ENCODE results near the gene ZNF217. TPM values are rescaled to one million over a fixed set of nuclear protein-coding genes. Genes with fewer than 3 reads are reported as not detected.
"Not testable (repeated sequence)": the region's sequence is repeated elsewhere in the genome, so short reads cannot be mapped to it uniquely, and the experiment has no call there.

Gene ZNF217
- total RNA-seq, 1 donor from 2014 or later = 57.5 TPM

- Mint-ChIP-seq H3K9me3 (no peaks in the 10 kb centered on the region), H3K4me3 (no peak overlapping the region), H3K4me1 (ENCODE audit: low read depth) (no peaks in the 10 kb centered on the region), H3K36me3 (ENCODE audit: low read depth) (peaks cover 4% of the 10 kb centered on the region), H3K27me3 (ENCODE audit: insufficient read depth) (no peaks in the 10 kb centered on the region), H3K27ac (no peak overlapping the region)
- no peak for DNase-seq (ENCODE audit: low spot score)
- intact Hi-C loops (cut with micrococcal nuclease) = no loop called here
Observed at GRCh38 chr20:53556267-53556897, 37.3 kb downstream of the ZNF217 start.

DNA sequence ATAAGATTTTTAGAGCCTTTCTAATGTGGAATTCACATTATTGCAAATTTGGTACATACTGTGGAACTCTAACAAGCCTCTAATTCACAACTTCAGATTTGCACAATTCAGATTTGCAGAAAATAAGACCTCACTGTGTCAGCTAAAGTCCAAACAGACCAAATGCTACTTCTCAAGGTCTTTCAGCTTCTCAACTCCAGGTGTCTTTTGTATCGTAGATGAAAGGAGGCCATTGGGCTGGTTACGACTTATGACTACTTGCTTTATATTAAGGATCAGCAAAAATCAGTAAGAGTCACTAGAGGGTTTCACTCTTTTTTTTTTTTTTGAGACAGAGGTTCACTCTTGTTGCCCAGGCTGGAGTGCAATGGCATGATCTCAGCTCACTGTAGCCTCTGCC is 37.8 kb downstream of the ZNF217 start:
- H3K4me3 Mint-ChIP-seq = no peak overlapping the region
- no peaks in the 10 kb centered on the region for H3K9me3 Mint-ChIP-seq
- no peaks in the 10 kb centered on the region for H3K4me1 Mint-ChIP-seq (ENCODE audit: low read depth)
- no peak overlapping the region for H3K27ac Mint-ChIP-seq
- intact Hi-C loops (cut with micrococcal nuclease) = no loop called here
- H3K27me3 Mint-ChIP-seq (ENCODE audit: insufficient read depth) = no peaks in the 10 kb centered on the region
- H3K36me3 Mint-ChIP-seq (ENCODE audit: low read depth) = peaks cover 4% of the 10 kb centered on the region
- no peak for DNase-seq (ENCODE audit: low spot score)

DNA sequence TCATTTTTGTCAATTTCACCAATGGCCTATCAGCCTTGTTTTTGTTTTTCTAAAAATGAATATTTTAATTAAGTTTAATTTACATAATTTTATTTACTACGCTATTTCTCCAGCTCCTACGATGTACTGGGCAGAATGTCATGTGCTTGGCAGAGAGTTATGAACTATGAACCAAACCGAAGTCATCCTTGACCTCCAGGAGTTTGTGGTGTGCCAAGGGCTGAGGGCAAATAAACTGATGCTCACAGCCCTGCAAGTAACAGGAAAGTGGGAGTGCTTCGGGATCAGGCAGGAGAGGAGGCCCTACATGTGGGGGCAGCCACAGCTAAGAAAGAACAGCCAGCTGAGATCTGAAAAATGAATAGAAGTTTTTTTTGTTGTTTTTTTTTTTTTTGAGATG is 38.6 kb downstream of the ZNF217 start:
- Mint-ChIP-seq H3K36me3 (ENCODE audit: low read depth) (peaks cover 4% of the 10 kb centered on the region), H3K4me3 (no peak overlapping the region), H3K4me1 (ENCODE audit: low read depth) (no peaks in the 10 kb centered on the region), H3K9me3 (no peaks in the 10 kb centered on the region), H3K27me3 (ENCODE audit: insufficient read depth) (no peaks in the 10 kb centered on the region), H3K27ac (no peak overlapping the region)
- intact Hi-C loops (cut with micrococcal nuclease) = no loop called here
- no peak for DNase-seq (ENCODE audit: low spot score)

GRCh38 chr20:53552572-53552893 is 41.1 kb downstream of the ZNF217 start:
- H3K4me1 Mint-ChIP-seq (ENCODE audit: low read depth); H3K27ac Mint-ChIP-seq; H3K4me3 Mint-ChIP-seq; H3K27me3 Mint-ChIP-seq (ENCODE audit: insufficient read depth); DNase-seq (ENCODE audit: low spot score); H3K36me3 Mint-ChIP-seq (ENCODE audit: low read depth); intact Hi-C loops (cut with micrococcal nuclease); H3K9me3 Mint-ChIP-seq: not testable (repeated sequence)

DNA sequence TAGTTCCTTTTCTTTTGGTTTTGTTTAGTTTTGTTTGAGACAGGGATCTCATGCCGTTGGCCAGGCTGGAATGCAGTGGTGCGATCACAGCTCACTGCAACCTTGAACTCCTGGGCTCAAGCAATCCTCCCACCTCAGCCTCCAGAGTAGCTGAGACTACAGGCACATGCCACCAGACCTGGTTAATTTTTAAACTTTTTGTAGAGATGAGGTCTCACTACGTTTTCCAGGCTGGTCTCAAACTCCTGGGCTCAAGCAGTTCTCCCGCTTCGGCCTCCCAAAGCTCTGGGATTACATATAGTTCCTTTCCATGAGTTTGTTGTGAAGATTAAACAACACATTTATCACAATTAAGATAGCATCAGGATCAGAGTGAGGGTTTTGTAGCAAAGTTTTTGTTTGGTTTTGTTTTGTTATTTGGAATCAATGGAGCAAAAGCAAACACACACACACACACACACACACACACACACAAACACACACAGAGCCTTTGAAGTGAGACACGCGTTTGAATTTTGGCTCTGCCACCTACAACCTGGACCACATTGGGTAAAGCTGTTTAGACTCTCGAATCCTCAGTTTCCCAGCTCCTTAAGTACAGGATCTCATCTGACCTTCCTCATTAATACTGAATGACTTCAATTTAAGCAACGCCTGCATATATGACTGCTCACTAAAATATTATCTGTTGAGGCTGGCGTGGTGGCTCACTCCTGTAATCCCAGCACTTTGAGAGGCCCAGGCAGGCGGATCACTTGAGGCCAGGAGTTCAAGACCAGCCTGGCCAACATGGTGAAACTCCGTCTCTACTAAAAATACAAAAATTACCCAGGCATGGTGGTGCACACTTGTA is 41.7 kb downstream of the ZNF217 start:
- DNase-seq (ENCODE audit: low spot score); H3K36me3 Mint-ChIP-seq (ENCODE audit: low read depth); intact Hi-C loops (cut with micrococcal nuclease); H3K27ac Mint-ChIP-seq; H3K4me1 Mint-ChIP-seq (ENCODE audit: low read depth); H3K4me3 Mint-ChIP-seq; H3K9me3 Mint-ChIP-seq; H3K27me3 Mint-ChIP-seq (ENCODE audit: insufficient read depth): not testable (repeated sequence)

- H3K27ac Mint-ChIP-seq = no peak overlapping the region
- no peak for DNase-seq (ENCODE audit: low spot score)
- H3K36me3 Mint-ChIP-seq (ENCODE audit: low read depth) = no peaks in the 10 kb centered on the region
- no peaks in the 10 kb centered on the region for H3K4me1 Mint-ChIP-seq (ENCODE audit: low read depth)
- intact Hi-C loops (cut with micrococcal nuclease) = no loop called here
- H3K4me3 Mint-ChIP-seq = no peak overlapping the region
- no peaks in the 10 kb centered on the region for H3K27me3 Mint-ChIP-seq (ENCODE audit: insufficient read depth)
- H3K9me3 Mint-ChIP-seq = no peaks in the 10 kb centered on the region
Observed at GRCh38 chr20:53550280-53551187, 43.1 kb downstream of the ZNF217 start.

- Mint-ChIP-seq H3K36me3 (ENCODE audit: low read depth) (no peaks in the 10 kb centered on the region), H3K27ac (no peak overlapping the region), H3K4me3 (no peak overlapping the region), H3K27me3 (ENCODE audit: insufficient read depth) (no peaks in the 10 kb centered on the region), H3K9me3 (no peaks in the 10 kb centered on the region), H3K4me1 (ENCODE audit: low read depth) (no peaks in the 10 kb centered on the region)
- DNase-seq (ENCODE audit: low spot score) = peak; percentile 24
- intact Hi-C loops (cut with micrococcal nuclease) = loop anchor here (1.0 to 10.0 kb wide), 4 partner anchors 134 to 1305 kb away; no protein-coding TSS in a partner anchor
Observed at GRCh38 chr20:53547664-53548239, 45.9 kb downstream of the ZNF217 start.

- DNase-seq (ENCODE audit: low spot score) = no peak
- Mint-ChIP-seq H3K27ac (no peak overlapping the region), H3K9me3 (no peaks in the 10 kb centered on the region), H3K36me3 (ENCODE audit: low read depth) (no peaks in the 10 kb centered on the region), H3K27me3 (ENCODE audit: insufficient read depth) (peaks cover 3% of the 10 kb centered on the region), H3K4me1 (ENCODE audit: low read depth) (no peaks in the 10 kb centered on the region), H3K4me3 (no peak overlapping the region)
- intact Hi-C loops (cut with micrococcal nuclease) = no loop called here
Observed at GRCh38 chr20:53539516-53539915, 54.1 kb downstream of the ZNF217 start.

DNA sequence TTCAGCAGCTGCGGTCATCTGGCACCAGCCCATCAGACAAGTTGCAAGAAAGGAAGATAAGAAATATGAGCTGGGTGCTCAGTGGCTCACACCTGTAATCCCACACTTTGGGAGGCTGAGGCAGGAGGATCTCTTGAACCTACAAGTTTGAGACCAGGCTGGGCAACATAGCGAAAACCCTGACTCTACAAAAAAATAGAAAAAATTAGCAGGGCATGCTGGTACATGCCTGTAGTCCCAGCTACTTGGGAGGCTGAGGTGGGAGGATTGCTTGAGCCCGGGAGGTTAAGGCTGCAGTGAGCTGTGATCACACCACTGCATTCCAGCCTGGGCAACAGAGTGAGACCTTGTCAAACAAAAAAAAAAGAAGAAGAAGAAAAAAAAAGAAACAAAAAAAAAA is 57.3 kb downstream of the ZNF217 start:
- H3K27ac Mint-ChIP-seq; H3K4me3 Mint-ChIP-seq; H3K9me3 Mint-ChIP-seq; H3K36me3 Mint-ChIP-seq (ENCODE audit: low read depth); intact Hi-C loops (cut with micrococcal nuclease); H3K4me1 Mint-ChIP-seq (ENCODE audit: low read depth); H3K27me3 Mint-ChIP-seq (ENCODE audit: insufficient read depth); DNase-seq (ENCODE audit: low spot score): not testable (repeated sequence)

DNA sequence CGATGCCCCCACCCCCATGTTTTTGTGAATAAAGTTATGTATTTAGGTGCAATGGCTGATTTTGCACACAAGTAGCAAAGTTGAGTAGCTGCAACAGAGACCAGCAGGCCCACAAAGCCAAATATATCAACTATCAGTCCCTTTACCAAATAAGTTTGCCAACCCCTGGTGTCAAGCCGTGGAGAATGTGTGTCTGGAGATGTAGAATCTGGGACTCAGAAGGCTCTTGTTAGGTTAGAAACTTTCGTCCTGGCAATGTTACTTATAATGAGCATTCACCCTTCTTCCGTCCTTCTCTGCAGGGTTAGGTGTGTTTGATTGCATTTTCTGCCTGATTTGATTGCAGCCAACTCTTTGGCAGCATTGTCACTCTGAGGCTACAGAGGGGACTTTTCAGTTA is 57.8 kb downstream of the ZNF217 start:
- H3K27ac Mint-ChIP-seq = no peak overlapping the region
- intact Hi-C loops (cut with micrococcal nuclease) = no loop called here
- no peak overlapping the region for H3K4me3 Mint-ChIP-seq
- no peaks in the 10 kb centered on the region for H3K36me3 Mint-ChIP-seq (ENCODE audit: low read depth)
- no peaks in the 10 kb centered on the region for H3K9me3 Mint-ChIP-seq
- DNase-seq (ENCODE audit: low spot score) = no peak
- peaks cover 4% of the 10 kb centered on the region for H3K27me3 Mint-ChIP-seq (ENCODE audit: insufficient read depth)
- H3K4me1 Mint-ChIP-seq (ENCODE audit: low read depth) = no peaks in the 10 kb centered on the region

DNA sequence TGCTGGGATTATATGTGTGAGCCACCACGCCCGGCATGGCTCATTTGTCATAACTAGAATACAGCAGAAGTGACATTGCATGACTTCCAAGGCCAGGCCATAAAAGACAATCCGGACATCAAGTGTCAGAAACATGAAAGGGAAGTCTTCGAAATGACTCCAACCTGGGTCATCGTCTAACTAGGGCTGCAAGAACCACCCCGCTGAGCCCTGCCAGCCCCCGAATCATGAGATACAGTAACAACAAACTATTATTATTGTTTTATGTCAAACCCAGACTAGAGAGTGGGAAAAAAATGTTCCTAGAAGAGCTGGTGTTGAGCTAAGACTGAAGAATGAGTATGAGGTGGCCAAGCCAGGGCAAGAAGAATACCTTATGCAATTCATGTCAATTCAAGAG is 59.6 kb downstream of the ZNF217 start:
- Mint-ChIP-seq H3K27ac (no peak overlapping the region), H3K9me3 (no peaks in the 10 kb centered on the region), H3K4me3 (no peak overlapping the region), H3K27me3 (ENCODE audit: insufficient read depth) (peaks cover 4% of the 10 kb centered on the region), H3K4me1 (ENCODE audit: low read depth) (no peaks in the 10 kb centered on the region), H3K36me3 (ENCODE audit: low read depth) (no peaks in the 10 kb centered on the region)
- no peak for DNase-seq (ENCODE audit: low spot score)
- intact Hi-C loops (cut with micrococcal nuclease) = no loop called here

- Mint-ChIP-seq H3K27me3 (ENCODE audit: insufficient read depth) (peaks cover 4% of the 10 kb centered on the region), H3K9me3 (no peaks in the 10 kb centered on the region), H3K36me3 (ENCODE audit: low read depth) (no peaks in the 10 kb centered on the region), H3K27ac (no peak overlapping the region), H3K4me3 (no peak overlapping the region), H3K4me1 (ENCODE audit: low read depth) (no peaks in the 10 kb centered on the region)
- DNase-seq (ENCODE audit: low spot score) = no peak
- intact Hi-C loops (cut with micrococcal nuclease) = no loop called here
Observed at GRCh38 chr20:53533500-53533899, 60.1 kb downstream of the ZNF217 start.
